ENCODE results near the gene COPS4.
"Not testable (repeated sequence)": the region's sequence is repeated elsewhere in the genome, so short reads cannot be mapped to it uniquely, and the experiment has no call there.

Gene COPS4

DNA sequence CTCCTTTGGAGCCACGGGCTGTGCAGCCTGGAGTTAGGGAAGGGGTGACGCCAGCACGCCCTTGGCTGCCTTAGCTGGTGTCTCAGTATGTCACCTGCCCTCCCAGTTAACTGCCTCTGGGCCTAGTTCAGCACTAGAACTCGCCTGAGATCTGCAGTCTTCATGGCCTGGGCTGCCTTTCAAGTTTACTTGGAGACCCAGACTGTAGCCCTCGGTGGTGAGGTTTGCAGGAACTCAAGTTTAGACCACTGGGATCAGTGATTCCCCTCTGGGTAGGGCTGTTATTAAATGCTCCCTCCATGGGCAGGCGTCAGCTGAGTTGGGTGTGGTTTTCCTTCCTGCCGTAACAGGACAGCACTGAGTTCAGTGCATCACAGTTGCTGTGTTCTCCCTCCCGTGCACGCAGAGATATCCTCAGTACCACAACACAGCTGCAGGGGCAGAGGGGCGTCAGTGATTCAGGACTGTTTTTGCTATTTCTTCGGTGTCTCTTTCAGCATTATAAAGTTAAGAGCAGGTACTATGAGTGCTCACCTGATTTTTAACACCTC, 49.0 kb downstream of the COPS4 start:
- no peak for DNase-seq (ENCODE audit: low read depth in 2 of 3, low spot score in 2 of 3)

DNA sequence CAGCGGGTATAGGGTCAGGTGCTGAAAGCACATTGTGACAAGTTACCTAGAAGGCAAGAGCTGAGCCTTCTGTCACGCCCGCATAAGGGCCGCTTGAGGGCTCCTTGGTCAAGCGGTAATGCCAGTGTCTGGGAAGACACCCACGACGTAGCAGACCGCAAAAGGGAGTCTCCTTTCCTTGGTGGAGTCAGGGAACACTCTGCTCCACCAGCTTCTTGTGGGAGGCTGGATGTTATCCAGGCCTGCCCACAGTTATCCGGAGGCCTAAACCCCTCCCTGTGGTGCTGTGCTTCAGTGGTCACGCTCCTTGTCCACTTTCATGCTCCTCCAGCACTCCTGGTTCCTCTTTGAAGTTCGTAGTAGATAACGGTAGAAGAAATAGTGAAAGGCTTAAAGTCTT, 50.0 kb downstream of the COPS4 start:
- not testable (repeated sequence) for DNase-seq (ENCODE audit: low read depth in 2 of 3, low spot score in 2 of 3)

GRCh38 chr4:83089410-83090157, 54.6 kb downstream of the COPS4 start:
- DNase-seq (ENCODE audit: low read depth in 2 of 3, low spot score in 2 of 3): no peak

- DNase-seq (ENCODE audit: low read depth in 2 of 3, low spot score in 2 of 3): no peak
Measured at GRCh38 chr4:83093060-83093640, 58.2 kb downstream of the COPS4 start.

DNA sequence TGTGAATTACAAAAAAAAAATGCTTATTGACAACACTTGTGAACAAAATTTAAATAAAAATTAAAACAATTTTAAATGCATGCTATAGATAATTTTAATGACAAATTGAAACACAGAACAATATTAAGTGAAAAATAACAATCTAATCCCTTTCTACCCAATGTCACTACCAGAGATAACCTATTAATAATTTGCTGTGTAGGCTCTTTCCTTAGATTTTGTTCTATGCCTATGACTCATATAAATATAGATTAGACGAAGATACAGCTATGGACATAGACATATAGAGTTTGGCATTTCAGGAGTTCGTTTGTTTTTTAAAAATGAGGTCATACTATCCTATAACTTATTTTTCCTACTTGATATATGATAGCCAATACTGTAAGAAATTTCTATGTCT, 61.4 kb downstream of the COPS4 start:
- DNase-seq (ENCODE audit: low read depth in 2 of 3, low spot score in 2 of 3): no peak

DNA sequence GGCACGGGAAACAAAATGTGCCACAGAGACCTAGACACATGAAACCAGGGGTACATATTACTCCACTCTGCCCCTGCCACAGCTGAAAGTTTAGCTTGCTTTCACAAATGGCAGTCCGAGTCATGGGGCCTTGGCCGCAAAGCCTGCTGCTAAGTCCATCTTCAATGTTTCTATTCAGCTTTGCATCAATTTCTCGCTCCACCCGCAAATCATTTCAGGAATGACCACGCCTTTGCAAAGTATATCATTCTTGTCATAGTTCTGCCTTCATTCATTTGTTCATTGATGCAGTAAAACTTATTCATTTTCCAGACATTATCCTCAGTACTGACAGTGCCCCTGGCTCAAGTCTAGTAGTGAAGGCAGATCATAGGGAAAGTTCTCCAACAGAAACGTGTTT, 70.0 kb downstream of the COPS4 start:
- DNase-seq (ENCODE audit: low read depth in 2 of 3, low spot score in 2 of 3): no peak

DNA sequence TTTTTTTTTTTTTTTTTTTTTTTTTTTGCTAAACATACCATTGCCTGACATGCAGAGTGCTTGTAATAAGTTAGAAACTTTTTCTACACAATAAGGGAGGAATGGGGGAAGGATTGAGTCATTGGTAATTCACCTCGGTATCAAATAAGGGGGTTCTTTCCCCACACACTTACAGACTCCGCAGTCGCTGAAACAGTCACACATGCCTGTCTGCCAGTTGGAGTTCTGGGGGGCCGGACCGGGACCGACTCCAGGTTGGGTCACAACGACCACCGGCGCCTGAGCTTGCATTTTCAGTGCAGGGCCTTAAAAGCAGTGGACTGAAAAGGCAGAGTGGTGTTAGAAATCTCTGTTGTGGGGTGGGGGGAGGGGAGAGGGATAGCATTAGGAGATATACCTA, 72.6 kb downstream of the COPS4 start:
- DNase-seq (ENCODE audit: low read depth in 2 of 3, low spot score in 2 of 3): peak in 1 of 3 experiments; percentile 40

DNA sequence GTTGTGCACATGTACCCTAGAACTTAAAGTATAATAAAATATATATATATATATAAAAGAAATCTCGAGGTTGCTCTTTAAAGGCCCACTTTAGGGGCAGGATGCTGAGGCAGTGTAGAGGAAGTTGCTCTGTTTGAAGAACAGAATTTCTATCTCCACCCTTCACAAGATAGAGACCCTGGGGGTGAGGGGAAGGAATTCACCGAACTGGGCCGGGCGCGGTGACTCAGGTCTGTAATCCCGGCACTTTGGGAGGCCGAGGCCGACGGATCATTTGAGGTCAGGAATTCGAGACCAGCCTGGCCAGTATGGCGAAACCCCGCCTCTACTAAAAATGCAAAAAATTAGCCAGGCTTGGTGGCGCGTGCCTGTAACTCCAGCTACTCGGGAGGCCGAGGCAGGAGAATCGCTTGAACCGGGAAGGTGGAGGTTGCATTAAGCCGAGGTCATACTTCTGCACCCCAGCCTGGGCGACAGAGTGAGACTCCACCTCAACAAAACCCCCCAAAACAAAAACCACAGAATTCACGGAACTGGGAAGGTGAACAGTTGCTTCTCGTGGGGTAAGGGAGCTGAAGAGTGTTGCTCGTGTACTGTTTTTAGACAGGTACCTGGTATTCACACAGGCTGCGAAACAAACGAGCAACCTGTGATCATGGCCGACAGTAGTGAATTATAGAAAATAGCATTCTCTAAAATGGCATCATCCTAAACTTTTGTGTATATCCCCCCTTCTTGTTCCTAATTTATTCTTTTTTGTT, 73.3 kb downstream of the COPS4 start:
- DNase-seq (ENCODE audit: low read depth in 2 of 3, low spot score in 2 of 3): no peak

DNA sequence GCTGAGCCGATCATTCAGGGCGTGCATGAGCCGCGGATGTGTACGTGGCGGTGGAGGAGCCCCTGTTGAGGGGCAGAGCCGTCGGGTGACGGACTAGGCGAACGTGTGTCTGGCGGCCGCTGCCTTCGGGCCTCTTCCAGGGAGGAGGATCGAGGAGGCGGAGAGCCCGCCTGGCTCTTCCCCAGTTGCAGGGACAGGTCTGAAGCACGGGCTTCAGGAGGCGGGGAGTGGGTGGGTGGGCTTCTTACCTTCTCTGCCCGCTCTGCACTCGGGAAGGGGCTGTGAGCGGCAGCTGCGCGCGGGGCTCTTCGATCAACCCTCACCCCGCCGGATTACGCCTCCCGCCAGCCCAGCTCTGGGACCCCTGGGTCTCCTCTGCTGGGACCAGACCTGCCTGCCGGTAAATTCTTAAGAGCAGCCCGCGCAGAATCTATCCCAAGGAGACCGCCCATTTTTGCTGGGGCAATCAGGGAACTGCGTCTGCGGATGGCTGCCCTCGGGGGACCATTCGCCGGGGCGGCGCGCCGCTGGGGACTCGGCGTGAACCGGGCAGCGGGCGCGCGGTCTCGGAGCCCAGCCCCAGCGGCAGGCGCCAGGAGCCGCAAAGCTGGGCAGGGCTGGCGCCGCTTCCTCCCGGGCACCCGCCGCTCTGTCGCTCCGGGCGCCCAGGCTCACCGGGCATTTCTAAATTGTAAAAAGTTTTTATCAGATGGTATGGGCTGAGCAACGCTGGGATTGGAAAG, 74.7 kb downstream of the COPS4 start:
- DNase-seq (ENCODE audit: low read depth in 2 of 3, low spot score in 2 of 3): peak in 2 of 3 experiments; percentile 26 to 31

- DNase-seq (ENCODE audit: low read depth in 2 of 3, low spot score in 2 of 3): peak; percentile 71 to 82 (median 81)
Measured at GRCh38 chr4:83110223-83110945, 75.4 kb downstream of the COPS4 start.

DNA sequence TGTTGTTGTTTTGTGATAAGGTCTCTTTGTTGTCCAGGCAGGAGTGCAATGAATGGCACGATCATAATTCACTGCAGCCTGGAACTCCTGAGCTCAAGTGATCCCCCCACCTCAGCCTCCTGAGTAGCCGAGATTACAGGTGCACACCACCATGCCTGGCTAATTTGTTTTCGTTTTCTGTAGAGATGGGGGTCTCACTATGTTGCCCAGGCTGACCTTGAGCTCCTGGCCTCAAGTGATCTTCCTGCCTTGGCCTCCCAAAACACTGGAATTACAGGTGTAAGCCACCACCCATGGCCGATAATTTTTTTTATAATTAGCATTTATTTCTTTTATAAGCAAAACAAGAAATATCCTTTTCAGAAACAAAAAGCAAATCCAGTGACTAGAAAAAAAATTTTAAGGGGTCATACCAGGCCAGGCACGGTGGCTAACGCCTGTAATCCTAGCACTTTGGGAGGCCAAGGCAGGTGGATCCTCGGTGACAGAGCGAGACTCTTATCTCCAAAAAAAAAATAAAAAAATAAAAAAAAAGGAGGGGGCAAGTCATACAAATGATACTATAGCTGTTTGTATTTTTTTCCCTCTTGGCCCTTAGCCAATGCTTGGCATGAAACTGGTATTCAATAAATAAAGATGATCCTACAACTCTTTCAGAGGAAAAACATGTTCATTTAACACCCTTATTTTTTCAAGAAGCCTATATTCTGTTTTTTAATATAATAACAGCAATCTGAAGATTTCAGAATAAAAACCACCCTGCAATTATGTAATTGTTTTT, 76.2 kb downstream of the COPS4 start:
- DNase-seq (ENCODE audit: low read depth in 2 of 3, low spot score in 2 of 3): no peak

DNA sequence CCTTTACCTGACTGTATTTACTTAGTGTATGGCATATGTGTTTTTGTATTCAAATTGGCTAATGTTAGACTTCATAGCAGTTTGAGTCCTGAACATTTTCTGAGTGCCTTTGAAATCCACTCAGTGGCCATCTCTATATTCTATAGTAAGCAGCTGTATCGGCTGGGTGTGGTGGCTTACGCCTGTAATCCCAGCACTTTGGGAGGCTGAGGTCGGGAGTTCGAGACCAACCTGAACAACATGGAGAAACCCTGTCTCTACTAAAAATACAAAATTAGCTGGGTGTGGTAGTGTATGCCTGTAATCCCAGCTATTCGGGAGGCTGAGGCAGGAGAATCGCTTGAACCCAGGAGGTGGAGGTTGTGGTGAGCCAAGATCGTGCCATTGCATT, 76.8 kb downstream of the COPS4 start:
- DNase-seq (ENCODE audit: low read depth in 2 of 3, low spot score in 2 of 3): not testable (repeated sequence)

DNA sequence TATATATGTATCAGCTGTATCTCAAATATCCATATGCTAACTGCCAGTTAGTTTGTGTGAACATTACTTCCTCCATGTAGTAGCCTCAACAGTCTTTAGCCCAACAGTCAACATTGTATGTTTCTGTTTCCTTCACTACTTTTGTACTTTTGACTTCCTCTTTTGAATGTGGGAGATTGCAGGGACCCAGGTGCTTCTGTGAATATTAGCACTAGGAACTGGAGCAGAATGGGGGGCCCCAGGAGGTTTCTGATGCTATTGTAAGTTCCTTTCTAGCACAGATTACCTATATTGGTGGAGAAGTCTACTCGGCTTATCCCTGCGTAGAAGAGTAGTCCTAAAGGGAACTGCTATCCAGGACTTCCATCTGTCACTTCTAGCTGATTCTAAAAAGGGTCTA, 77.2 kb downstream of the COPS4 start:
- DNase-seq (ENCODE audit: low read depth in 2 of 3, low spot score in 2 of 3): no peak

GRCh38 chr4:83112678-83113428, 77.9 kb downstream of the COPS4 start:
- DNase-seq (ENCODE audit: low read depth in 2 of 3, low spot score in 2 of 3): no peak

GRCh38 chr4:83113429-83113786, 78.4 kb downstream of the COPS4 start:
- DNase-seq (ENCODE audit: low read depth in 2 of 3, low spot score in 2 of 3): no peak

- no peak for DNase-seq (ENCODE audit: low read depth in 2 of 3, low spot score in 2 of 3)
Measured at GRCh38 chr4:83114576-83114975, 79.6 kb downstream of the COPS4 start, which contains the start of gene PLAC8. Gene PLAC8 (minus strand): TSS chr4:83114729. CDS start chr4:83107921, 6,808 bp downstream.

DNA sequence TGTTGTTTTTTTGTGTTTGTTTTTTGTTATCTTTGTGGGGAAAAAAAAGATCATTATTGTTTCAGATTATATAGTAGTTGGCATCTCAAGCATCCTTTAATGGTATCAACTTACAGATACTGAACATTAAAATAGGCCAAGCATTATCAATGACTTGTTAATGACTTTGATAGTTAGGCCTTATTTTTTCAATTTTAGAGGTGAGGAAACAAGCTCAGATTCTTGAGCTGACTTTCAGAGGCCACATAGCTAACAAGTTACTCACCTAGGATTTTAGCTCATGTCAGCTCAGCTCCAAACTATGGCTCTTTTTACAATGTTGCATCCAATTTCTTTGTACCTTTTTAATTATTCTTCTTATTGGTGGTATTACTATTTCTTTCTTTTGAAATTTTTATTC, 80.0 kb downstream of the COPS4 start:
- DNase-seq (ENCODE audit: low read depth in 2 of 3, low spot score in 2 of 3): no peak

DNA sequence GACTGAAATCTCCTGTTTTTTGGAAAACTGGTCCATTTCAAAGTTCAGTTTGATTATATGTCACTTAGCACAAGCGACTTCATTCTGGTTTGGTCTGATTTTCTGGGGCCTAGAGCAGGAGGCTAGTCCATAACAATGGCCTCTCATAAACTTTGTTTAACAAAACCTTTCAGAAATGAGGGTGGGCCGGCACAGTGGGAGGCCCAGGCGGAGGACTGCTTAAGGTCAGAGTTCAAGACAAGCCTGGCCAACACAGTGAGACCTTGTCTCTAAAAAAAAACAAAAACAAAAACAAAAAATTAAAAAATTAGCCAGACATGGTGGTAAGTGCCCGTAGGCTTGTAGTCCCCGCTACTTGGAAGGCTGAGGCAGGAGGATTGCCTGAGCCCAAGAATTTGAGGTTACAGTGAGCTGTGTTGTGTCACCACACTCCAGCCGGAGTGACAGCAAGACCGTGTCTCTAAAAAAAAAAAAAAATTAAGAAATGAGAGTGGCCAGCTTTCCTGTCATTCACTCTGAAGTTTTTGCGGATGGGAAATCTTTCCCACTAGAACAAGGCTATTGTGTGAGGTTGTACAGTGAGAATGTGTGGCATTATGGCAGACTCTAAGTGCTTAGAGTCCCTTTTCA, 80.8 kb downstream of the COPS4 start:
- no peak for DNase-seq (ENCODE audit: low read depth in 2 of 3, low spot score in 2 of 3)

DNA sequence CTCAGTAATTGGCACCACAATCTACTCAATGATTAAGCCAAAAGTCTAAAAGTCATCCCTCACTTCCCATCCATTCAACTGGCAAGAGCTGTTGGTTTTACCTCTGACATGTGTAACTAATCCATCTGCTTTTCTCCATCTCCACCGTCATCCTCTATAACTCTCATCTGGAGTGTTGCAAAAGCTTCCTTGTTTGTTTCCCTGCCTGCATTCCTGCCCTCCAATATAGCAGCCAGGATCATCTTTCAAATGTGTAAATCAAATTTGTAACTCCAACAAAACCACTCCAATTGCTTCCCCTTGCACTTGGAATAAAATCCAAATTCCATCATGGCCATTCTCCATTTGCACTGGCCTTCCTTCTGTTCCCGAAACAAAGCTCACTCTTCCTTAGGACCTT, 83.9 kb downstream of the COPS4 start:
- no peak for DNase-seq (ENCODE audit: low read depth in 2 of 3, low spot score in 2 of 3)

Measured in activated CD8-positive, alpha-beta memory T cell treated with anti-CD3 and anti-CD28 coated beads for 48 hours (primary cell).